Kidney (tissue), 14 donors: ENCODE data around the gene PHLPP2. TPM values are rescaled to one million over a fixed set of nuclear protein-coding genes. Genes with fewer than 3 reads are reported as not detected.

ENCODE experiments used
- DNase-seq, 5 donors: peaks; one replicate each; pipeline ENCODE4 v3.0.0-alpha.2; 2013 to 2020
- FAIRE-seq: peaks from 2 replicates; lab custom pipeline; 2012; peaks lifted over from hg19 to GRCh38; lab: Jason Lieb, UNC
- H3K27ac ChIP-seq, 2 donors: one replicate each; pipeline ENCODE4 v1.7.0; 2013; ENCODE audit warnings: low read depth in 2 of 2, low read length in 2 of 2, inconsistent platforms in 1 of 2
- H3K27me3 ChIP-seq: one replicate; pipeline ENCODE4 v1.7.1; 2013; ENCODE audit warnings: low read length, inconsistent platforms; ENCODE audit not compliant: control insufficient read depth, insufficient read depth
- H3K36me3 ChIP-seq, 3 donors: one replicate each; pipeline versions ENCODE4 v1.7.0 to v1.7.1; 2013; ENCODE audit warnings: low read length in 3 of 3, control low read depth in 1 of 3, inconsistent platforms in 1 of 3; ENCODE audit not compliant: insufficient read depth in 3 of 3, control insufficient read depth in 2 of 3
- H3K4me1 ChIP-seq, 3 donors: one replicate each; pipeline versions ENCODE4 v1.7.0 to v1.7.1; 2013; ENCODE audit warnings: low read length in 3 of 3, inconsistent platforms in 1 of 3, low read depth in 1 of 3; ENCODE audit not compliant: control insufficient read depth in 2 of 3, insufficient read depth in 2 of 3
- H3K4me3 ChIP-seq, 3 donors: one replicate each; pipeline versions ENCODE4 v1.7.0 to v1.8.1; 2013; ENCODE audit warnings: low read length in 3 of 3, control low read depth in 1 of 3, inconsistent platforms in 1 of 3
- H3K9ac ChIP-seq, 3 donors: one replicate each; pipeline versions ENCODE4 v1.7.0 to v1.7.1; 2013; ENCODE audit warnings: low read length in 3 of 3, control low read depth in 1 of 3, inconsistent platforms in 1 of 3
- H3K9me3 ChIP-seq, 3 donors: one replicate each; pipeline versions ENCODE4 v1.7.0 to v1.7.1; 2013; ENCODE audit warnings: low read length in 3 of 3, control low read depth in 1 of 3, inconsistent platforms in 1 of 3; ENCODE audit not compliant: control insufficient read depth in 2 of 3, insufficient read depth in 1 of 3
- CTCF ChIP-seq: IDR thresholded peaks from 3 replicates; pipeline ENCODE4 v1.5.1; 2012; ENCODE audit warnings: mild to moderate bottlenecking, moderate library complexity, borderline replicate concordance; ENCODE audit not compliant: insufficient read depth; ENCODE audit errors: extremely low read depth
- intact Hi-C: fragments of 100-400 bp; cut with DNase I; formaldehyde crosslinking; loops from one replicate; pipeline ENCODE4 v1.11.1; 2022
- polyA plus RNA-seq: library from polyadenylated mRNA; stranded (reverse); fragments of 350-450 nt; fragmentation: Illumina TruSeq; extraction: RNeasy Lipid Tissue Mini Kit (QIAGEN cat#74804); gene quantifications from one replicate; pipeline ENCODE4 v1.2.3, GENCODE V29; 2014; ENCODE audit warnings: low read depth, low replicate concordance; ENCODE audit not compliant: insufficient read depth
- total RNA-seq: library from RNA; stranded (reverse); fragmentation: NEBNext Ultra II Directional; extraction: Animal tissue kit (Norgen Biotek cat#: 25700); gene quantifications from one replicate; pipeline ENCODE4 v1.2.1, GENCODE V29; 2021
- donor health status: control.
- donor health status: control.
- donor health status: control.
- donor health status: control.
- donor health status: control.
- donor health status: DM: yes; HTN: yes; CAD: no.
- donor health status: Normal renal cell carcinoma (clear cell type).

The PHLPP2 gene
- total and polyA plus RNA-seq, 2 donors from 2014 or later = 2.8 to 7.1 TPM

- FAIRE-seq = no peak
- intact Hi-C loops = no loop called here
- H3K36me3 ChIP-seq = peaks cover 0 to under 1% (median 0%) of the 10 kb centered on the region in 3 donors
Observed at GRCh38 chr16:71681360-71681759, 43.1 kb downstream of the PHLPP2 start.

GRCh38 chr16:71676236-71676635 lies 48.3 kb downstream of the PHLPP2 start:
- Histone ChIP-seq H3K27me3 (no peaks in the 10 kb centered on the region), H3K4me3 (no peak overlapping the region), H3K9ac (no peak overlapping the region), H3K9me3 (no peaks in the 10 kb centered on the region), H3K36me3 (peaks cover 2 to 12% (median 4%) of the 10 kb centered on the region in 3 donors), H3K4me1 (no peaks in the 10 kb centered on the region), H3K27ac (no peak overlapping the region)
- TF ChIP-seq CTCF = no peak
- intact Hi-C loops = no loop called here
- DNase-seq (no peak), FAIRE-seq (no peak)

More at GRCh38 chr16:71681360-71681759, 43.1 kb downstream of the PHLPP2 start:
- no peak for DNase-seq
- no peaks in the 10 kb centered on the region for H3K9me3 ChIP-seq
- H3K27ac ChIP-seq = no peak overlapping the region
- H3K4me1 ChIP-seq = no peaks in the 10 kb centered on the region
- H3K27me3 ChIP-seq = no peaks in the 10 kb centered on the region
- H3K9ac ChIP-seq = no peak overlapping the region
- no peak for TF ChIP-seq CTCF
- no peak overlapping the region for H3K4me3 ChIP-seq

GRCh38 chr16:71675380-71675779 lies 49.1 kb downstream of the PHLPP2 start:
- Histone ChIP-seq H3K9ac (no peak overlapping the region), H3K4me1 (no peaks in the 10 kb centered on the region), H3K27ac (no peak overlapping the region), H3K4me3 (no peak overlapping the region), H3K9me3 (no peaks in the 10 kb centered on the region), H3K27me3 (no peaks in the 10 kb centered on the region), H3K36me3 (peaks cover 2 to 12% (median 4%) of the 10 kb centered on the region in 3 donors)
- DNase-seq (no peak), FAIRE-seq (no peak)
- intact Hi-C loops = no loop called here
- TF ChIP-seq CTCF = no peak

GRCh38 chr16:71674229-71674628 lies 50.3 kb downstream of the PHLPP2 start:
- peaks cover 2 to 12% (median 9%) of the 10 kb centered on the region in 3 donors for H3K36me3 ChIP-seq
- FAIRE-seq (no peak), DNase-seq (no peak)
- no peak overlapping the region for H3K9ac ChIP-seq
- no peaks in the 10 kb centered on the region for H3K4me1 ChIP-seq
- intact Hi-C loops = no loop called here
- H3K9me3 ChIP-seq = no peaks in the 10 kb centered on the region
- H3K4me3 ChIP-seq = no peak overlapping the region
- H3K27ac ChIP-seq = no peak overlapping the region
- no peak for TF ChIP-seq CTCF
- no peaks in the 10 kb centered on the region for H3K27me3 ChIP-seq
